ENCODE results near the gene CYP3A7. TPM values are rescaled to one million over a fixed set of nuclear protein-coding genes. Genes with fewer than 3 reads are reported as not detected.

The CYP3A7 gene
- total RNA-seq, 1 donor from 2014 or later = 0.12 TPM

GRCh38 chr7:99685129-99685758 lies 49.8 kb downstream of the CYP3A7 start:
- TF ChIP-seq CTCF (conservative IDR thresholded peaks at IDR 0.05; ENCODE audit: low read depth, low read length) = no peak
- DNase-seq (ENCODE audit: low read depth) = no peak
- no peak overlapping the region for H3K4me3 ChIP-seq (ENCODE audit: low read depth, low read length)

GRCh38 chr7:99679400-99680191 lies 55.4 kb downstream of the CYP3A7 start, which contains the start of gene CYP3A5:
TSS of gene CYP3A5 (minus strand) at chr7:99679996. CDS start at chr7:99679896, 100 bp downstream.
- peak within 1 kb of the TSS; percentile 57 for H3K4me3 ChIP-seq (ENCODE audit: low read depth, low read length)
- no peak for TF ChIP-seq CTCF (conservative IDR thresholded peaks at IDR 0.05; ENCODE audit: low read depth, low read length)

GRCh38 chr7:99679032-99679399 lies 56.0 kb downstream of the CYP3A7 start:
- peak overlapping the region; percentile 57 for H3K4me3 ChIP-seq (ENCODE audit: low read depth, low read length)
- no peak for TF ChIP-seq CTCF (conservative IDR thresholded peaks at IDR 0.05; ENCODE audit: low read depth, low read length)
- peak; percentile 66 for DNase-seq (ENCODE audit: low read depth)

More at GRCh38 chr7:99679400-99680191, 55.4 kb downstream of the CYP3A7 start, which contains the start of gene CYP3A5:
- DNase-seq (ENCODE audit: low read depth) = peak; percentile 27

- H3K4me3 ChIP-seq (ENCODE audit: low read depth, low read length) = peak overlapping the region; percentile 57
- DNase-seq (ENCODE audit: low read depth) = no peak
- TF ChIP-seq CTCF (conservative IDR thresholded peaks at IDR 0.05; ENCODE audit: low read depth, low read length) = no peak
Measured at GRCh38 chr7:99677648-99678045, 57.3 kb downstream of the CYP3A7 start.

- peak overlapping the region; percentile 57 for H3K4me3 ChIP-seq (ENCODE audit: low read depth, low read length)
- DNase-seq (ENCODE audit: low read depth) = no peak
- TF ChIP-seq CTCF (conservative IDR thresholded peaks at IDR 0.05; ENCODE audit: low read depth, low read length) = no peak
Measured at GRCh38 chr7:99677013-99677647, 57.9 kb downstream of the CYP3A7 start.

- no peak for DNase-seq (ENCODE audit: low read depth)
- H3K4me3 ChIP-seq (ENCODE audit: low read depth, low read length) = no peak overlapping the region
- TF ChIP-seq CTCF (conservative IDR thresholded peaks at IDR 0.05; ENCODE audit: low read depth, low read length) = no peak
Measured at GRCh38 chr7:99674995-99675742, 59.8 kb downstream of the CYP3A7 start.
